Mesangial cell (primary cell): ENCODE measurements around the gene DENND10. TPM values are rescaled to one million over a fixed set of nuclear protein-coding genes. Genes with fewer than 3 reads are reported as not detected.

Source experiments
- total RNA-seq: library from RNA; depleted of rRNA; stranded (reverse); fragments of >200 nt; gene quantifications from 2 replicates; pipeline ENCODE4 v1.2.3, GENCODE V29; 2015

Gene DENND10, protein sequence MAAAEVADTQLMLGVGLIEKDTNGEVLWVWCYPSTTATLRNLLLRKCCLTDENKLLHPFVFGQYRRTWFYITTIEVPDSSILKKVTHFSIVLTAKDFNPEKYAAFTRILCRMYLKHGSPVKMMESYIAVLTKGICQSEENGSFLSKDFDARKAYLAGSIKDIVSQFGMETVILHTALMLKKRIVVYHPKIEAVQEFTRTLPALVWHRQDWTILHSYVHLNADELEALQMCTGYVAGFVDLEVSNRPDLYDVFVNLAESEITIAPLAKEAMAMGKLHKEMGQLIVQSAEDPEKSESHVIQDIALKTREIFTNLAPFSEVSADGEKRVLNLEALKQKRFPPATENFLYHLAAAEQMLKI
- total RNA-seq, result 28.7 and 39.6 TPM in 2 replicates

GRCh38 chr10:119103903-119104653 is at the start of gene DENND10:
Gene DENND10 (plus strand): TSS chr10:119104113. CDS start chr10:119104143, 30 bp downstream.

GRCh38 chr10:119080521-119081259 is 23.2 kb upstream of the DENND10 start, which contains the start of gene EIF3A:
Gene EIF3A (minus strand): TSS chr10:119080817. CDS start chr10:119080676, 141 bp downstream.

DNA sequence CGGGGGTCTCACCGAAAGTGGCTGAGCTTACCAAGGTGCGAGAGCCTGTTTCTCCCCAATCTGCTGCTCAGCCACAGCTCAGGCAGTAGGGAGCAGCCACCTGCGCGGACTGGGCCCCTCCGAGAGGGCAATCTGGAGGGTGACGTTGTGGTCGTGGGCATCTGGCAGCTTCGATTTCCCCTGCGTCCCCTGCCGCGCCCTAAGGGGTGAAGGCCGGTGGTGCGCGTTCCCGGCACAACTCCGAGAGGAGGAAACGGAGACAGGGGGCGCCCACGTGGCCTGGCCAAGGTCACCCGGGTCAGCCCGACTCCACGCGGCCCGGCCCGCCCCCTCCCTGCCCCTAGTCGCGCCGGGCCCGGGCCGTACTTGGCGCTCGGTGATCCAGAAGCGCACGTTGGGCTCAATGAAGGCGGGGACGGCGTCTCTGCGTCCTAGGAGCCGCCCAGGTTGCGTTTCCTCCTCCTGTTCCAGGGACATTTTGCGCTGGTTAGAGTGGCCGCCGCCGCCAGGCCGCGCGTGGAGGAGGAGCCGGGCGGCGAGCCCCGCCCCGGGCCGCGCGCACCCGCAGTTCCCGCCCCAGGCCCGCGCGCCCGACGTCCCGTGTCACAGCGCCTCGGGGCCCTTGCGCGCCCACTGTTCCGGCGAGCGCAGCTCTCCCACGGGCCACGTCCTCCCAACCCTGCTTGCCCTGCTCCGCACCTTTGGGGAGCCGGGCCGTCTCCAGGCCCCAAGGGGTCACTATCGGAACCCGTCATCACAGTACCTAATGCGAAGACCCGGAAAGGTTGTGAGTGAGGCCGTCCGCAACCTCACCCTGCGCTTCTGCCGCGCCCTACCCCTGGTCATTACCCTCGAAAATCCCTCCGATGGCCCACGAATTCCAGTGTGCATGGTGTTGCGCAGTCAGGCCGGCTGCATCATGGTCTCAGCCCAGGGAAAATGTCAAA is 61.5 kb downstream of the DENND10 start, which contains the start of gene SFXN4:
SFXN4 (minus strand) TSS at position 544 of the 947 bp plus-strand sequence; CDS start at position 477, 67 bp downstream.

DNA sequence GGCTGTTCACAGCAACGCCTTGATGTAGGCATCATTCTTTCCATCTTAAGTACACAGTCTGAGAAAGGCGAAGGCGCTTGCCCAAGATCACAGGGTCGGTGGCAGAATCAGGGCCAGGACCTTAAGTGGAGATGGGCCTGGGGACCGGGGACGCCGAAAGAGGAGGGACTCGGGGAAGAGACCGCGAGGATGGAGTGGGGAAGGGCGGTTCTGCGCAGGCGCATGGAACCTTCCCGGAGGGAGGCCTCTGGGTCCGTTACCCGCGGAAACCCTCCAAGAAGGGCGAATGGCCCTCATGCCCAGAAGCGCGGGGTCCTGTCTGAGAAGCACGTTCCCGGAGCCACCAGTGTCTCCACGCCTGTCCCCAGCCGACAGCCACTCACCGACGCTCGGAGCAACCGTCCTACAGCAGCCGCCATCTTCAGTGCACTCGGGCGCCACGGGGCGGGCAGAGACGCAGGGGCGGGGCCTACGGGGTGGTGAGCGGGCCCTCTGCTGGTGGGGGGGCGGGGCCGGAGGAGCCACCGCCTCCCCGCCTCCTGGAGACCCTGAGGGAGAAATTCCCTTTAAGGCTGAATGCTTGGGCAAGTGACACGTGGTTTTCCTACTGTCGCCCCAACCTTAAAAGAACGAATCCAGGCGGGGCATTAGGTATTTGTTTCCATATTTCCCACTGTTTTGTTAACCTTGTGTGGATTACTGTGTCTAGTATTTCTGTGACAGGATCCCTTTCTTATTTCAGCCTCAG is 74.6 kb downstream of the DENND10 start, which contains the start of gene PRDX3:
PRDX3 (minus strand) TSS at position 441 of the 748 bp plus-strand sequence; CDS start at position 419, 22 bp downstream.

Other genes with a start within 250 kb of the DENND10 start
- 0.81 and 1.9 TPM in 2 replicates for gene NANOS1, start 74.4 kb upstream of the DENND10 start, total RNA-seq
- 61.0 and 62.7 TPM in 2 replicates for gene EIF3A, start 23.3 kb upstream of the DENND10 start, total RNA-seq
- gene SFXN4, start 61.6 kb downstream of the DENND10 start, total RNA-seq, result 37.3 and 80.3 TPM in 2 replicates
- 125 and 200 TPM in 2 replicates for gene PRDX3, start 74.7 kb downstream of the DENND10 start, total RNA-seq
- gene GRK5, start 103.5 kb downstream of the DENND10 start, total RNA-seq, result 1.4 and 2.8 TPM in 2 replicates